Stimulated activated CD4-positive, alpha-beta T cell treated with anti-CD3 and anti-CD28 coated beads, Interleukin-1b, Interleukin-23, amount 100 ng/mL, for 4 hours (primary cell): ENCODE data around the gene ELFN1.

Source experiments
- DNase-seq, 2 donors: peaks; one replicate each; pipeline ENCODE4 v3.0.0-alpha.2; 2020; ENCODE audit warnings: low read depth in 2 of 2

Gene ELFN1

GRCh38 chr7:1741751-1742554, 71.9 kb downstream of the ELFN1 start:
- DNase-seq = no peak

- peak in 1 of 2 donors; percentile 6 for DNase-seq
Observed at GRCh38 chr7:1742555-1743303, 72.7 kb downstream of the ELFN1 start.

- no peak for DNase-seq
Observed at GRCh38 chr7:1743481-1744230, 73.6 kb downstream of the ELFN1 start.

- DNase-seq = no peak
Observed at GRCh38 chr7:1744296-1745017, 74.4 kb downstream of the ELFN1 start.

GRCh38 chr7:1745018-1745532, 75.0 kb downstream of the ELFN1 start:
- DNase-seq = no peak

- no peak for DNase-seq
Observed at GRCh38 chr7:1745576-1746490, 75.8 kb downstream of the ELFN1 start.

- no peak for DNase-seq
Observed at GRCh38 chr7:1746491-1746975, 76.5 kb downstream of the ELFN1 start.

- DNase-seq = no peak
Observed at GRCh38 chr7:1747004-1747801, 77.1 kb downstream of the ELFN1 start.

GRCh38 chr7:1748076-1748838, 78.2 kb downstream of the ELFN1 start:
- DNase-seq = no peak

GRCh38 chr7:1748839-1749173, 78.7 kb downstream of the ELFN1 start:
- no peak for DNase-seq

- no peak for DNase-seq
Observed at GRCh38 chr7:1749351-1749863, 79.3 kb downstream of the ELFN1 start.

GRCh38 chr7:1749864-1750466, 79.9 kb downstream of the ELFN1 start:
- no peak for DNase-seq

- no peak for DNase-seq
Observed at GRCh38 chr7:1750541-1751021, 80.5 kb downstream of the ELFN1 start.

GRCh38 chr7:1752111-1752510, 82.0 kb downstream of the ELFN1 start:
- DNase-seq = no peak

- no peak for DNase-seq
Observed at GRCh38 chr7:1752771-1753563, 82.9 kb downstream of the ELFN1 start.

- DNase-seq = no peak
Observed at GRCh38 chr7:1753564-1753867, 83.4 kb downstream of the ELFN1 start.

- DNase-seq = no peak
Observed at GRCh38 chr7:1754345-1754908, 84.3 kb downstream of the ELFN1 start.
